ENCODE measurements around the gene MRFAP1. TPM values are rescaled to one million over a fixed set of nuclear protein-coding genes. Genes with fewer than 3 reads are reported as not detected.

The MRFAP1 gene
- total and polyA plus RNA-seq, 10 of the 15 experiments (the other 5 are each of a cell fraction or from before 2014, with no cell fraction given): 18.7 to 105 (median 80.8) TPM

- no peak overlapping the region for H3K9ac ChIP-seq (ENCODE audit: control insufficient read depth, insufficient read depth, low read length)
- peaks cover 7% of the 10 kb centered on the region; the same call in 2 of the 3 replicates for H3K9me3 ChIP-seq (replicated peaks; ENCODE audit: control insufficient read depth, insufficient read depth, low read length)
- DNase-seq (ENCODE audit: low read depth, low spot score) (no peak), ATAC-seq (no peak), FAIRE-seq (no peak)
- WGBS (ENCODE audit: insufficient coverage, insufficient replicate concordance, low lambda C conversion rate, missing lambda C conversion rate): 96% methylated on average over 28 of the region's 28 CpGs
- no peaks in the 10 kb centered on the region for H3K4me1 ChIP-seq (ENCODE audit: control insufficient read depth, insufficient read depth, low read length)
- no peak overlapping the region for H2AFZ ChIP-seq (ENCODE audit: control insufficient read depth, low read depth, low read length)
- CTCF ChIA-PET: no interaction called here
- no peaks in the 10 kb centered on the region for H4K20me1 ChIP-seq (ENCODE audit: control insufficient read depth, insufficient read depth)
- SMC1A ChIA-PET (ENCODE audit: uncharacterized antibody, unreplicated experiment): no interaction called here
- H3K4me2 ChIP-seq (ENCODE audit: control insufficient read depth, insufficient read depth): no peak overlapping the region
- peaks cover 7% of the 10 kb centered on the region in 2 experiments; a peak in 3 of 4 replicates for H3K36me3 ChIP-seq (ENCODE audit: control insufficient read depth in 2 of 2, insufficient read depth in 2 of 2, low read length in 1 of 2)
- H3K4me3 ChIP-seq: no peak overlapping the region
- no peaks in the 10 kb centered on the region for H3K79me2 ChIP-seq (ENCODE audit: control insufficient read depth, insufficient read depth, low read length)
- in situ Hi-C loops (cut with MboI) (no loop called here), intact Hi-C loops (cut with micrococcal nuclease; ENCODE audit: unreplicated experiment) (no loop called here)
- TF ChIP-seq MEF2A (IDR thresholded peaks at IDR 0.05; ENCODE audit: insufficient read depth, low read depth, low read length): no peak
- POLR2A ChIA-PET: no interaction called here
- no peak overlapping the region for H3K27ac ChIP-seq (ENCODE audit: control insufficient read depth, insufficient read depth)
- no TSS peak for BruUV-seq (replicated peaks)
- RAD21 ChIA-PET (ENCODE audit: unreplicated experiment): no interaction called here
- no peaks in the 10 kb centered on the region for H3K27me3 ChIP-seq (replicated peaks in 1 of 2; ENCODE audit: control insufficient read depth in 2 of 2, insufficient read depth in 2 of 2, low read length in 1 of 2)
These were observed 31.6 kb upstream of the MRFAP1 start for GRCh38 chr4:6608758-6609414.

GRCh38 chr4:6609415-6610079, 30.9 kb upstream of the MRFAP1 start:
- in situ Hi-C loops (cut with MboI) (no loop called here), intact Hi-C loops (cut with micrococcal nuclease; ENCODE audit: unreplicated experiment) (no loop called here)
- Histone ChIP-seq H3K36me3 (ENCODE audit: control insufficient read depth in 2 of 2, insufficient read depth in 2 of 2, low read length in 1 of 2) (peaks cover 7 to 10% of the 10 kb centered on the region in 2 experiments; a peak in 3 of 4 replicates), H3K4me1 (ENCODE audit: control insufficient read depth, insufficient read depth, low read length) (no peaks in the 10 kb centered on the region), H3K4me3 (no peak overlapping the region), H2AFZ (ENCODE audit: control insufficient read depth, low read depth, low read length) (no peak overlapping the region), H3K9ac (ENCODE audit: control insufficient read depth, insufficient read depth, low read length) (no peak overlapping the region), H3K27me3 (replicated peaks in 1 of 2; ENCODE audit: control insufficient read depth in 2 of 2, insufficient read depth in 2 of 2, low read length in 1 of 2) (no peaks in the 10 kb centered on the region), H3K27ac (ENCODE audit: control insufficient read depth, insufficient read depth) (no peak overlapping the region), H3K9me3 (replicated peaks; ENCODE audit: control insufficient read depth, insufficient read depth, low read length) (peaks cover 6% of the 10 kb centered on the region; the same call in 2 of the 3 replicates), H3K4me2 (ENCODE audit: control insufficient read depth, insufficient read depth) (no peak overlapping the region), H3K79me2 (ENCODE audit: control insufficient read depth, insufficient read depth, low read length) (no peaks in the 10 kb centered on the region), H4K20me1 (ENCODE audit: control insufficient read depth, insufficient read depth) (no peaks in the 10 kb centered on the region)
- ChIA-PET CTCF (no interaction called here), RAD21 (ENCODE audit: unreplicated experiment) (no interaction called here), POLR2A (no interaction called here), SMC1A (ENCODE audit: uncharacterized antibody, unreplicated experiment) (no interaction called here)
- no peak for TF ChIP-seq BHLHE40 (IDR thresholded peaks at IDR 0.05; ENCODE audit: borderline replicate concordance in 1 of 2, low read depth in 2 of 2, low read length in 1 of 2)
- no peak for TF ChIP-seq IRF4 (IDR thresholded peaks at IDR 0.05; ENCODE audit: low read depth, low read length)
- no peak for TF ChIP-seq TCF12 (IDR thresholded peaks at IDR 0.05; ENCODE audit: low read depth, low read length)
- no peak for TF ChIP-seq CUX1 (IDR thresholded peaks at IDR 0.05; ENCODE audit: insufficient replicate concordance, low read depth, low read length)
- DNase-seq (ENCODE audit: low read depth, low spot score): no peak
- no peak for ATAC-seq
- FAIRE-seq: no peak
- 98% methylated on average over 26 of the region's 26 CpGs for WGBS (ENCODE audit: insufficient coverage, insufficient replicate concordance, low lambda C conversion rate, missing lambda C conversion rate)
- BruUV-seq (replicated peaks): no TSS peak

Measured in GM12878 (cell line).